K562 (cell line): Measurements from ENCODE around the gene COASY. TPM values are rescaled to one million over a fixed set of nuclear protein-coding genes. Genes with fewer than 3 reads are reported as not detected.

Source experiments
- ATAC-seq: fragments of 200-7000 bp; cut with Tn5 transposase; 3 replicates; pipeline ENCODE4 v1.9.1; 2020; ENCODE audit warnings: moderate library complexity
- BruUV-seq: library from RNA; stranded (reverse); fragments of 400-500 nt; replicated peaks from 2 replicates; lab custom pipeline; 2021; lab: Mats Ljungman, UMichigan
- CTCF ChIA-PET: fragments of 300-600 bp; formaldehyde crosslinking; extraction: SDS; loops from one replicate; lab custom pipeline; 2021; ENCODE audit warnings: low intra/inter-chr PET ratio; lab: Yijun Ruan, JAX
- POLR2A ChIA-PET: fragments of 300-600, 350-650 bp; sonication (Branson Sonifier 250); formaldehyde crosslinking; extraction: SDS; loops from one replicate; lab custom pipeline; 2021; ENCODE audit warnings: antibody characterized with exemption, inconsistent platforms; lab: Yijun Ruan, JAX
- DNase-seq, 4 experiments: peaks; one replicate each; pipeline versions ENCODE4 v3.0.0 to v3.0.0-alpha.2; 2011 to 2018; ENCODE audit warnings: low spot score in 3 of 4, mixed read lengths in 3 of 4; ENCODE audit errors: extremely low read depth in 1 of 4
- FAIRE-seq: peaks from 2 replicates; lab custom pipeline; 2011; peaks lifted over from hg19 to GRCh38; lab: Jason Lieb, UNC
- H2AFZ ChIP-seq: 2 replicates; pipeline ENCODE4 v1.6.0; 2011; ENCODE audit warnings: low read depth, low read length, control low read depth, inconsistent platforms
- H3K27ac ChIP-seq: fragments of 200-600 bp; 3 replicates; pipeline ENCODE4 v1.8.0; 2011; ENCODE audit warnings: low read depth, mild to moderate bottlenecking, control low read depth, inconsistent platforms, low read length, moderate library complexity, mixed read lengths; ENCODE audit errors: extremely low read depth
- H3K27me3 ChIP-seq, 2 experiments: fragments of 300-600 bp in 1 of 2; 2 replicates in 1 of 2; 3 replicates in 1 of 2; pipeline versions ENCODE4 v1.6.0 to v1.8.0; 2011; ENCODE audit warnings: inconsistent platforms in 2 of 2, low read length in 2 of 2, mild to moderate bottlenecking in 1 of 2, mixed read lengths in 1 of 2, moderate library complexity in 1 of 2; ENCODE audit not compliant: control insufficient read depth in 2 of 2, insufficient read depth in 2 of 2
- H3K36me3 ChIP-seq: fragments of 300-600 bp; 3 replicates; pipeline ENCODE4 v1.8.0; 2011; ENCODE audit warnings: mild to moderate bottlenecking, low read length, inconsistent platforms; ENCODE audit not compliant: control insufficient read depth, insufficient read depth
- H3K4me1 ChIP-seq, 2 experiments: fragments of 200-600 bp in 1 of 2; replicated peaks in 1 of 2; 2 replicates in 1 of 2; 3 replicates in 1 of 2; pipeline versions ENCODE4 v1.5.1 to v1.8.0; 2011; ENCODE audit warnings: inconsistent platforms in 2 of 2, low read length in 2 of 2, mild to moderate bottlenecking in 1 of 2, mixed read lengths in 1 of 2, moderate library complexity in 1 of 2; ENCODE audit not compliant: control insufficient read depth in 2 of 2, insufficient read depth in 2 of 2
- H3K4me2 ChIP-seq: 2 replicates; pipeline ENCODE4 v1.6.1; 2011; ENCODE audit warnings: low read length, control low read depth, inconsistent platforms, mixed read lengths; ENCODE audit not compliant: insufficient read depth
- H3K4me3 ChIP-seq: fragments of 200-600 bp; sonication (generic), shearing (Covaris generic); 2 replicates; pipeline ENCODE4 v1.5.1; 2016; ENCODE audit warnings: control low read depth, inconsistent platforms
- H3K79me2 ChIP-seq: fragments of 200-600 bp; 3 replicates; pipeline ENCODE4 v1.8.0; 2011; ENCODE audit warnings: low read length, inconsistent platforms; ENCODE audit not compliant: control insufficient read depth, insufficient read depth
- H3K9ac ChIP-seq, 2 experiments: 2 replicates each; pipeline versions ENCODE4 v1.6.0 to v1.6.1; 2011; ENCODE audit warnings: low read depth in 2 of 2, low read length in 2 of 2, control low read depth in 1 of 2, inconsistent platforms in 1 of 2, mild to moderate bottlenecking in 1 of 2, mixed read lengths in 1 of 2; ENCODE audit not compliant: insufficient read depth in 1 of 2
- H3K9me1 ChIP-seq: one replicate; pipeline ENCODE4 v1.6.0; 2011; ENCODE audit warnings: inconsistent platforms, mild to moderate bottlenecking, low read length, moderate library complexity; ENCODE audit not compliant: control insufficient read depth, insufficient read depth
- H3K9me3 ChIP-seq: replicated peaks from 2 replicates; pipeline ENCODE4 v1.5.1; 2011; ENCODE audit warnings: low read depth, low read length, inconsistent platforms; ENCODE audit not compliant: control insufficient read depth, insufficient read depth
- H4K20me1 ChIP-seq: replicated peaks from 2 replicates; pipeline ENCODE4 v1.6.1; 2011; ENCODE audit warnings: low read length, inconsistent platforms, mixed read lengths; ENCODE audit not compliant: control insufficient read depth, insufficient read depth
- AFF1 ChIP-seq, 2 experiments: fragments of 450-650 bp; IDR thresholded peaks; 2 replicates each; pipeline ENCODE4 v1.6.1; 2018; ENCODE audit warnings: mild to moderate bottlenecking in 2 of 2, low read depth in 1 of 2; ENCODE audit not compliant: partially characterized antibody in 2 of 2
- POLR2A ChIP-seq: fragments of 450-650 bp; conservative IDR thresholded peaks from 2 replicates; pipeline ENCODE4 v1.6.1; 2016
- POLR2G ChIP-seq: fragments of 200-400 bp; formaldehyde crosslinking; IDR thresholded peaks from 2 replicates; pipeline ENCODE4 v1.6.1; 2017; ENCODE audit warnings: low read depth, mild to moderate bottlenecking, antibody characterized with exemption, low read length, moderate library complexity
- THRB ChIP-seq: fragments of 450-650 bp; formaldehyde crosslinking; conservative IDR thresholded peaks from 2 replicates; pipeline ENCODE4 v1.4.0; 2022; ENCODE audit warnings: mild to moderate bottlenecking, missing genetic modification characterization
- ZNF316 ChIP-seq: fragments of 450-650 bp; IDR thresholded peaks from 2 replicates; pipeline ENCODE4 v1.6.1; 2016
- ZNF408 ChIP-seq: fragments of 250-450 bp; sonication (Bioruptor Pico); IDR thresholded peaks from 2 replicates; pipeline ENCODE4 v1.4.0; 2020; ENCODE audit warnings: low read depth, mild to moderate bottlenecking, moderate library complexity
- WGBS: fragments of 100-300 bp; shearing (Covaris generic); methylation state at CpG from one replicate; pipeline ENCODE4 v1.1.6; 2016; ENCODE audit warnings: low coverage, mixed read lengths; ENCODE audit not compliant: insufficient coverage; ENCODE audit errors: missing lambda C conversion rate; 5-methylcytosine and 5-hydroxymethylcytosine counted together
- in situ Hi-C: fragments of 300-500 bp; cut with MboI; formaldehyde crosslinking; loops from 4 replicates; pipeline ENCODE4 v1.15.0; 2018; ENCODE audit warnings: inconsistent platforms, mixed read lengths
- intact Hi-C: fragments of 100-400 bp; cut with micrococcal nuclease; formaldehyde crosslinking; loops from 2 replicates; pipeline ENCODE4 v1.14.2; 2022
- polyA plus RNA-seq, 8 experiments: library from polyadenylated mRNA; depleted of rRNA in 4 of 8; stranded (reverse) in 5 of 8; unstranded in 3 of 8; fragments of >200 nt; fragmentation: Nextera tagmentation in 2 of 8; fragmentation: Illumina TruSeq in 1 of 8; extraction: Ambion mirVana in 2 of 8; extraction: Trizol in 1 of 8; gene quantifications; 2 replicates each; pipeline versions ENCODE4 v1.2.1 to v1.2.3, GENCODE V29; 2011 to 2014; ENCODE audit warnings: inconsistent platforms in 1 of 8, missing spikeins in 1 of 8
- total RNA-seq, 7 experiments: library from RNA; depleted of rRNA in 6 of 7; stranded (reverse); fragments of >200 nt in 6 of 7; fragmentation: Illumina TruSeq in 2 of 7; extraction: Trizol in 2 of 7; gene quantifications; 2 replicates each; pipeline versions ENCODE4 v1.2.1 to v1.2.3, GENCODE V29; 2011 to 2021; ENCODE audit warnings: low replicate concordance in 1 of 7
- TF ChIP-seq, protein P1 (sequence below): sonication (generic); formaldehyde crosslinking; IDR thresholded peaks from 2 replicates; pipeline ENCODE4 v1.8.1; 2023; ENCODE audit warnings: mild to moderate bottlenecking, missing genetic modification reagents

Gene COASY
- total and polyA plus RNA-seq, 9 of the 15 experiments (the other 6 are each of a cell fraction or from before 2014, with no cell fraction given): 25.4 to 175 (median 62.3) TPM

DNA sequence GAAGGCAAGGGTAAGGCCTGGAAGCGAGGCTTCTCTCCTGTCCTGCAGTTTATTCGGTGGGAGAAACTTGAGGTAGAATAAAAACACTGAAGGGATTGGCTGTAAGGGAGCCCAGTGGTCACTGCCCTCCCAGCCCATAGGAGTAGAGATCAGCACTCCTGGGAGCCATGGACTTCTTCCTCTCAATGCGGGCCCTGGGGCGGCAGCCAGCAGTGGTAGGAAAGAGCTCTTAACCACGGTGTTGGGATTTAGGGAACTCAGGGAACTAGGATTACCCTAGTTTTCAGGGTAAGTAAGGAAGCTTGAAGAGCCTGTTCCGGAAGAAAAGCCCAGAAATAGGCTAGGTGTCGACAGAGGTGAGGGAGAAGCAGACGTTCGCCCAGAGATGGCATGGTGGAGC lies 49.7 kb upstream of the COASY start:
- Histone ChIP-seq H3K79me2 (peaks cover 3% of the 10 kb centered on the region; the same call in 1 of the 3 replicates), H3K9ac (no peak overlapping the region), H4K20me1 (no peaks in the 10 kb centered on the region; the same call in 1 of the 2 replicates), H3K4me3 (no peak overlapping the region), H2AFZ (no peak overlapping the region), H3K27me3 (no peaks in the 10 kb centered on the region), H3K4me2 (no peak overlapping the region), H3K36me3 (peaks cover 89% of the 10 kb centered on the region), H3K27ac (no peak overlapping the region; the same call in 2 of the 3 replicates), H3K4me1 (peaks cover 16 to 20% of the 10 kb centered on the region in 2 experiments), H3K9me1 (no peaks in the 10 kb centered on the region), H3K9me3 (no peaks in the 10 kb centered on the region)
- ATAC-seq (no peak), DNase-seq (peak in 1 of 4 experiments; percentile 6), FAIRE-seq (no peak)
- 90% methylated on average over 9 of the region's 9 CpGs for WGBS
- POLR2A ChIA-PET: interaction anchor here (0.6 to 2.9 kb wide), 3 partner anchors 8 to 95 kb away, joined by 3 to 9 read pairs (median 9); no protein-coding TSS in a partner anchor
- CTCF ChIA-PET: no interaction called here
- intact Hi-C loops: no loop called here
- BruUV-seq: no TSS peak
- 0 out of 2 replicates have a peak, but pooled peaks have one; percentile 6 for TF ChIP-seq POLR2A
- no peak for TF ChIP-seq ZNF316
- in situ Hi-C loops: no loop called here

DNA sequence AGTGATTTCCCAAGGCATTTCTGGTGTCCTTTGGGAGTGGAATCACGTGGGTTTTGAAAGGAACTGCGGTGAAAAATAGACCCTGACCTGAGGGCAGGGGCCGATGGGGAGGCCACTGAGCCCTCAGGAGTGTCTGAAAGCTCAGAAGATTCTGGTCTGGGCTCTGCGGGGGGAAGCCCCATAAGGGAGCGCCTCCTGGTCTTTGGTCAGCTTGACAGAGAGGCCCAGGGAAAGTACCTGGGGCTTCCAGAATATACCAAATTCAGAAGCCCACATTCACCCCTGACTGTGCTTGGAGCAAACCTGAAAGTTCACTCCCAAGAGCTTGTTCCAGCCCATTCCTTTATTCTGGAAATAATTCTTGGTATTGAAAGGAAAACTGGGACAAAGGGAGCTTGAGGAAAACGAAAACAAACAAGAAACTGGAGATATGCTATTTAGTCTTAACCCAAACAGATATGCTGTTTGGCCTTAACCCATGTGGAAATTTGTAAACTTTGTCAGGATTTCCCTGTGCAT lies 49.2 kb upstream of the COASY start:
- no peaks in the 10 kb centered on the region for H3K9me3 ChIP-seq
- 83% methylated on average over 6 of the region's 6 CpGs for WGBS
- BruUV-seq: no TSS peak
- no peaks in the 10 kb centered on the region; the same call in 1 of the 2 replicates for H4K20me1 ChIP-seq
- peak; percentile 8; the same call in 1 of the 2 replicates for TF ChIP-seq POLR2G
- no peak for TF ChIP-seq THRB (CRISPR knock-in tag)
- TF ChIP-seq, protein P1, sequence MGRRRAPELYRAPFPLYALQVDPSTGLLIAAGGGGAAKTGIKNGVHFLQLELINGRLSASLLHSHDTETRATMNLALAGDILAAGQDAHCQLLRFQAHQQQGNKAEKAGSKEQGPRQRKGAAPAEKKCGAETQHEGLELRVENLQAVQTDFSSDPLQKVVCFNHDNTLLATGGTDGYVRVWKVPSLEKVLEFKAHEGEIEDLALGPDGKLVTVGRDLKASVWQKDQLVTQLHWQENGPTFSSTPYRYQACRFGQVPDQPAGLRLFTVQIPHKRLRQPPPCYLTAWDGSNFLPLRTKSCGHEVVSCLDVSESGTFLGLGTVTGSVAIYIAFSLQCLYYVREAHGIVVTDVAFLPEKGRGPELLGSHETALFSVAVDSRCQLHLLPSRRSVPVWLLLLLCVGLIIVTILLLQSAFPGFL: no peak
- no peak for TF ChIP-seq ZNF408 (CRISPR knock-in tag)
- no peak for TF ChIP-seq AFF1 (IDR thresholded peaks at IDR 0.05; ENCODE audit: low read depth in 1 of 2, partially characterized antibody in 2 of 2)
- ChIA-PET CTCF (no interaction called here), POLR2A (interaction anchor here (0.6 to 2.9 kb wide), 3 partner anchors 19 to 96 kb away, joined by 3 to 9 read pairs (median 3); no protein-coding TSS in a partner anchor)
- in situ Hi-C loops (no loop called here), intact Hi-C loops (no loop called here)
- H3K4me1 ChIP-seq: peaks cover 21 to 24% of the 10 kb centered on the region in 2 experiments
- FAIRE-seq: no peak
- no peak overlapping the region for H3K4me2 ChIP-seq
- no peak for ATAC-seq
- H3K4me3 ChIP-seq: no peak overlapping the region
- H3K36me3 ChIP-seq: peaks cover 88% of the 10 kb centered on the region
- peak overlapping the region in 1 of 2 experiments; percentile 8; a peak in 1 of 4 replicates for H3K9ac ChIP-seq
- peaks cover 2% of the 10 kb centered on the region for H3K9me1 ChIP-seq
- H2AFZ ChIP-seq: no peak overlapping the region
- no peak overlapping the region; the same call in 2 of the 3 replicates for H3K27ac ChIP-seq
- no peaks in the 10 kb centered on the region for H3K27me3 ChIP-seq
- H3K79me2 ChIP-seq: peaks cover 6% of the 10 kb centered on the region; the same call in 1 of the 3 replicates
- no peak for DNase-seq
